Fibroblast of lung (primary cell): Measurements from ENCODE around the gene TRAPPC5. TPM values are rescaled to one million over a fixed set of nuclear protein-coding genes. Genes with fewer than 3 reads are reported as not detected.

Experiments
- DNase-seq, 2 donors: peaks; one replicate each; pipeline versions ENCODE4 v3.0.0 to v3.0.0-alpha.2; 2010; ENCODE audit warnings: low read depth in 2 of 2
- H2AFZ ChIP-seq: 2 replicates; pipeline ENCODE4 v1.5.1; 2012; ENCODE audit warnings: low read length, control low read depth, inconsistent platforms
- H3K27ac ChIP-seq: 2 replicates; pipeline ENCODE4 v1.5.1; 2011; ENCODE audit warnings: low read length, control low read depth; ENCODE audit not compliant: insufficient read depth
- H3K27me3 ChIP-seq: 2 replicates; pipeline ENCODE4 v1.5.1; 2011; ENCODE audit warnings: mild to moderate bottlenecking, low read length; ENCODE audit not compliant: control insufficient read depth, insufficient read depth
- H3K36me3 ChIP-seq: 2 replicates; pipeline ENCODE4 v1.5.1; 2011; ENCODE audit warnings: low read length; ENCODE audit not compliant: control insufficient read depth, insufficient read depth
- H3K4me1 ChIP-seq: 2 replicates; pipeline ENCODE4 v1.5.1; 2011; ENCODE audit warnings: low read length; ENCODE audit not compliant: control insufficient read depth, insufficient read depth; ENCODE audit errors: extremely low read depth
- H3K4me2 ChIP-seq: 2 replicates; pipeline ENCODE4 v1.5.1; 2011; ENCODE audit warnings: low read length, control low read depth; ENCODE audit not compliant: insufficient read depth; ENCODE audit errors: extremely low read depth
- H3K4me3 ChIP-seq, 4 experiments: fragments of 200-600 bp in 1 of 4; sonication (generic) in 1 of 4; replicated peaks in 1 of 4; 2 replicates each; pipeline ENCODE4 v1.5.1; 2011 to 2016; ENCODE audit warnings: low read length in 4 of 4, low read depth in 3 of 4, mild to moderate bottlenecking in 3 of 4, control low read depth in 2 of 4, inconsistent platforms in 1 of 4, mixed read lengths in 1 of 4; ENCODE audit not compliant: insufficient read depth in 1 of 4; ENCODE audit errors: control extremely low read depth in 1 of 4
- H3K79me2 ChIP-seq: 2 replicates; pipeline ENCODE4 v1.5.1; 2012; ENCODE audit warnings: mild to moderate bottlenecking, low read length, inconsistent platforms; ENCODE audit not compliant: control insufficient read depth, insufficient read depth
- H3K9ac ChIP-seq: 2 replicates; pipeline ENCODE4 v1.5.1; 2011; ENCODE audit warnings: mild to moderate bottlenecking, low read length, control low read depth; ENCODE audit not compliant: insufficient read depth
- H3K9me3 ChIP-seq: 2 replicates; pipeline ENCODE4 v1.5.1; 2012; ENCODE audit warnings: low read depth, low read length; ENCODE audit not compliant: control insufficient read depth, insufficient read depth
- H4K20me1 ChIP-seq: 2 replicates; pipeline ENCODE4 v1.5.1; 2011; ENCODE audit warnings: low read length; ENCODE audit not compliant: control insufficient read depth, insufficient read depth; ENCODE audit errors: extremely low read depth
- CTCF ChIP-seq, 2 donors: IDR thresholded peaks in 1 of 2; conservative IDR thresholded peaks in 1 of 2; 1 replicate in 1 of 2; 2 replicates in 1 of 2; pipeline ENCODE4 v1.5.1; 2011 to 2012; ENCODE audit warnings: low read length in 2 of 2, control low read depth in 1 of 2, inconsistent platforms in 1 of 2, low read depth in 1 of 2, mild to moderate bottlenecking in 1 of 2
- EZH2 ChIP-seq: IDR thresholded peaks from 2 replicates; pipeline ENCODE4 v1.5.1; 2012; ENCODE audit warnings: low read length, control low read depth, mild to moderate bottlenecking; ENCODE audit errors: missing control alignments
- polyA plus RNA-seq, 2 donors: library from polyadenylated mRNA; depleted of rRNA in 1 of 2; stranded (reverse) in 1 of 2; unstranded in 1 of 2; fragments of >200 nt; gene quantifications; 2 replicates each; pipeline ENCODE4 v1.2.1, GENCODE V29; 2011 to 2012; ENCODE audit warnings: missing spikeins in 1 of 2
- total RNA-seq: library from RNA; depleted of rRNA; stranded (reverse); fragments of >200 nt; gene quantifications from 2 replicates; pipeline ENCODE4 v1.2.1, GENCODE V29; 2014

Gene TRAPPC5
- total and polyA plus RNA-seq, 2 donors (not counting 1 experiment from before 2014, with no cell fraction given): 19.4 to 103 TPM

GRCh38 chr19:7722231-7722651 lies 41.6 kb downstream of the TRAPPC5 start:
- Histone ChIP-seq H3K4me2 (no peak overlapping the region), H3K27me3 (no peaks in the 10 kb centered on the region), H3K4me3 (no peak overlapping the region), H3K9me3 (no peaks in the 10 kb centered on the region), H3K79me2 (no peaks in the 10 kb centered on the region), H3K4me1 (no peaks in the 10 kb centered on the region), H3K36me3 (no peaks in the 10 kb centered on the region), H4K20me1 (no peaks in the 10 kb centered on the region), H3K9ac (no peak overlapping the region), H3K27ac (no peak overlapping the region), H2AFZ (no peak overlapping the region)
- TF ChIP-seq EZH2: no peak
- TF ChIP-seq CTCF (conservative IDR thresholded peaks at IDR 0.05 in 1 of 2, IDR thresholded peaks at IDR 0.05 in 1 of 2; ENCODE audit: low read depth in 1 of 2, low read length in 2 of 2): no peak
- no peak for DNase-seq

- Histone ChIP-seq H3K79me2 (no peaks in the 10 kb centered on the region), H3K4me2 (no peak overlapping the region), H3K4me1 (no peaks in the 10 kb centered on the region), H3K4me3 (no peak overlapping the region), H4K20me1 (no peaks in the 10 kb centered on the region), H3K9ac (no peak overlapping the region), H3K36me3 (no peaks in the 10 kb centered on the region), H3K27me3 (no peaks in the 10 kb centered on the region), H2AFZ (no peak overlapping the region), H3K9me3 (no peaks in the 10 kb centered on the region), H3K27ac (no peak overlapping the region)
- TF ChIP-seq EZH2 (no peak), CTCF (conservative IDR thresholded peaks at IDR 0.05 in 1 of 2, IDR thresholded peaks at IDR 0.05 in 1 of 2; ENCODE audit: low read depth in 1 of 2, low read length in 2 of 2) (no peak)
- no peak for DNase-seq
Observed at GRCh38 chr19:7725791-7726190, 45.2 kb downstream of the TRAPPC5 start.

DNA sequence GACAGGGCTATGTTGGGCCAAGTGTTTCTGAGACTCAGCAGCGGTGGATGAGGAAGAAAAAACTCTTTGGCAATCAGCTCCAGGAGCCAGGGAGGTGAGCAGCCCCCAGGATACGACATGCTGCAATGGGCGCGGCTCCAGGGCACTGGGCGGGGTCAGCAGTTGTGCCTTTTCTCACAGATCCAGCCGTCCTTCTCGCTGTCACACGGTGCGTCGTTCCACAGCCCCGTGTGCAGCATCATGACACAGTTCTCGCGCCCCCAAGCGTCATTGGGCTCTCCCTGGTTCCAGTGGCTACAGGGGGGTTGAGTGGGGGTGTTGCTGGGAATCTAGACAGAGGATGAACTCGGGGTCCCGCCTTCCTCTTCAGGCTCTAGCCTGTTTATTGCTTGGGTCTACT lies 48.6 kb downstream of the TRAPPC5 start:
- H3K4me2 ChIP-seq: no peak overlapping the region
- TF ChIP-seq CTCF (conservative IDR thresholded peaks at IDR 0.05 in 1 of 2, IDR thresholded peaks at IDR 0.05 in 1 of 2; ENCODE audit: low read depth in 1 of 2, low read length in 2 of 2) (no peak), EZH2 (no peak)
- no peak overlapping the region for H3K27ac ChIP-seq
- no peaks in the 10 kb centered on the region for H3K4me1 ChIP-seq
- no peak overlapping the region for H2AFZ ChIP-seq
- H3K79me2 ChIP-seq: no peaks in the 10 kb centered on the region
- H3K4me3 ChIP-seq: no peak overlapping the region
- no peak overlapping the region for H3K9ac ChIP-seq
- no peaks in the 10 kb centered on the region for H3K36me3 ChIP-seq
- peaks cover 3% of the 10 kb centered on the region for H3K27me3 ChIP-seq
- DNase-seq: no peak
- no peaks in the 10 kb centered on the region for H3K9me3 ChIP-seq
- H4K20me1 ChIP-seq: no peaks in the 10 kb centered on the region
